ENCODE data around the gene ACR.

DNA sequence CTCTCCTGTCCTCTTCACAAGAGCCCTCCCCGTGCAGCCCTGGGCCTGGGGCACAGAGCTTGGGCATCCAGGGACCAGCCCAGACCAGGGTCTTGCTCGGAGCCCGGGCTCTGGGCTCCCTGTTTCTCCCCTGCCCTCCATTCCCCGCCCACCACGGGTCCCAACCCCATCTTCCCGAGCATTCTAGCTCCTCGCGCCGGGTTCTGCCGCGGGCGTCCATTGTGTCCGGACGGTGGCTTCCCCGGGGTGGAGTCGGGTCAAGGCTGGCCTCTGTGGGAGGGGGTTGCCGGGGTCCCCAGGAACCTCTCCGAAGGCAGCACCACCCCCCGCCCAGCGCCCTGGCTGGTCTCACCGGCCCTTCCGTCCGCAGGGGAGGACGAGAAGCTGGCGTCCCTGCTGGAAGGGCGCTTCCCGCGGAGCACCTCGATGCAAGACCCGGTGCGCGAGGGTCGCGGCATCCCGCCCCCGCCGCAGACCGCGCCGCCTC is 18.1 kb upstream of the ACR start:
- TF ChIP-seq, protein P1, sequence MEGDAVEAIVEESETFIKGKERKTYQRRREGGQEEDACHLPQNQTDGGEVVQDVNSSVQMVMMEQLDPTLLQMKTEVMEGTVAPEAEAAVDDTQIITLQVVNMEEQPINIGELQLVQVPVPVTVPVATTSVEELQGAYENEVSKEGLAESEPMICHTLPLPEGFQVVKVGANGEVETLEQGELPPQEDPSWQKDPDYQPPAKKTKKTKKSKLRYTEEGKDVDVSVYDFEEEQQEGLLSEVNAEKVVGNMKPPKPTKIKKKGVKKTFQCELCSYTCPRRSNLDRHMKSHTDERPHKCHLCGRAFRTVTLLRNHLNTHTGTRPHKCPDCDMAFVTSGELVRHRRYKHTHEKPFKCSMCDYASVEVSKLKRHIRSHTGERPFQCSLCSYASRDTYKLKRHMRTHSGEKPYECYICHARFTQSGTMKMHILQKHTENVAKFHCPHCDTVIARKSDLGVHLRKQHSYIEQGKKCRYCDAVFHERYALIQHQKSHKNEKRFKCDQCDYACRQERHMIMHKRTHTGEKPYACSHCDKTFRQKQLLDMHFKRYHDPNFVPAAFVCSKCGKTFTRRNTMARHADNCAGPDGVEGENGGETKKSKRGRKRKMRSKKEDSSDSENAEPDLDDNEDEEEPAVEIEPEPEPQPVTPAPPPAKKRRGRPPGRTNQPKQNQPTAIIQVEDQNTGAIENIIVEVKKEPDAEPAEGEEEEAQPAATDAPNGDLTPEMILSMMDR (IDR thresholded peaks at IDR 0.05), result no peak
- TF ChIP-seq POLR2A (IDR thresholded peaks at IDR 0.05), result no peak

Data from right lobe of liver (tissue), 4 donors.